Caco-2 (cell line): ENCODE measurements around the gene BAIAP3. TPM values are rescaled to one million over a fixed set of nuclear protein-coding genes. Genes with fewer than 3 reads are reported as not detected.

Source experiments
- BruUV-seq: library from RNA; stranded (reverse); fragments of 400-500 nt; replicated peaks from 2 replicates; lab custom pipeline; 2021; lab: Mats Ljungman, UMichigan
- CTCF ChIA-PET: fragments of 300-600 bp; sonication (Branson Sonifier 250); formaldehyde crosslinking; loops from one replicate; lab custom pipeline; 2022; ENCODE audit warnings: antibody characterized with exemption; lab: Charles Lee
- POLR2A ChIA-PET: fragments of 300-600 bp; sonication (Branson Sonifier 250); formaldehyde crosslinking; loops from one replicate; lab custom pipeline; 2022; ENCODE audit warnings: antibody characterized with exemption; lab: Charles Lee
- DNase-seq, 2 experiments: peaks; one replicate each; pipeline versions ENCODE4 v3.0.0 to v3.0.0-alpha.2; 2020 to 2022
- H3K27me3 ChIP-seq: replicated peaks from 2 replicates; pipeline ENCODE4 v1.6.0; 2011; ENCODE audit warnings: low read length; ENCODE audit not compliant: control insufficient read depth, insufficient read depth
- H3K36me3 ChIP-seq: 2 replicates; pipeline ENCODE4 v1.5.1; 2011; ENCODE audit warnings: low read length; ENCODE audit not compliant: control insufficient read depth, insufficient read depth
- H3K4me1 ChIP-seq: fragments of 250-450 bp; sonication (Bioruptor Pico); 2 replicates; pipeline ENCODE4 v1.5.1; 2020; ENCODE audit warnings: mild to moderate bottlenecking
- H3K4me3 ChIP-seq: 2 replicates; pipeline ENCODE4 v1.5.1; 2011; ENCODE audit warnings: low read depth, mild to moderate bottlenecking, control low read depth, low read length
- H3K9me3 ChIP-seq: fragments of 250-450 bp; sonication (Bioruptor Pico); 2 replicates; pipeline ENCODE4 v1.5.1; 2020; ENCODE audit warnings: mild to moderate bottlenecking, moderate library complexity
- H3K27ac Mint-ChIP-seq: one replicate; pipeline ENCODE4 v1.8.0; 2022; ENCODE audit warnings: mixed read lengths; ENCODE audit not compliant: unreplicated experiment
- H3K27me3 Mint-ChIP-seq: one replicate; pipeline ENCODE4 v1.8.0; 2022; ENCODE audit warnings: mixed read lengths; ENCODE audit not compliant: insufficient read depth, unreplicated experiment
- H3K36me3 Mint-ChIP-seq: one replicate; pipeline ENCODE4 v1.8.0; 2022; ENCODE audit warnings: mild to moderate bottlenecking, mixed read lengths; ENCODE audit not compliant: insufficient read depth, unreplicated experiment
- H3K4me1 Mint-ChIP-seq: one replicate; pipeline ENCODE4 v1.8.0; 2022; ENCODE audit warnings: low read depth, mixed read lengths; ENCODE audit not compliant: unreplicated experiment
- H3K4me3 Mint-ChIP-seq: one replicate; pipeline ENCODE4 v1.8.0; 2022; ENCODE audit warnings: mild to moderate bottlenecking, moderate library complexity, mixed read lengths; ENCODE audit not compliant: unreplicated experiment
- H3K9me3 Mint-ChIP-seq: one replicate; pipeline ENCODE4 v1.8.0; 2022; ENCODE audit warnings: mixed read lengths; ENCODE audit not compliant: unreplicated experiment
- intact Hi-C: fragments of 100-400 bp; cut with micrococcal nuclease; formaldehyde crosslinking; loops from one replicate; pipeline ENCODE4 v1.10.0; 2022; ENCODE audit not compliant: unreplicated experiment
- total RNA-seq: library from RNA; stranded (reverse); gene quantifications from 2 replicates; pipeline ENCODE4 v1.2.3, GENCODE V29; 2022
- TF ChIP-seq, protein P1 (sequence below), 2 experiments: fragments of 200-600 bp in 1 of 2; IDR thresholded peaks; 1 replicate in 1 of 2; 2 replicates in 1 of 2; pipeline versions ENCODE4 v1.5.1 to v1.8.0; 2011 to 2022; ENCODE audit warnings: antibody characterized with exemption in 1 of 2, control low read depth in 1 of 2, inconsistent platforms in 1 of 2, low read depth in 1 of 2, low read length in 1 of 2, mild to moderate bottlenecking in 1 of 2, moderate library complexity in 1 of 2; ENCODE audit not compliant: insufficient read depth in 1 of 2, severe bottlenecking in 1 of 2, unreplicated experiment in 1 of 2

The BAIAP3 gene
- total RNA-seq, 1 experiment from 2014 or later: 5.0 TPM

DNA sequence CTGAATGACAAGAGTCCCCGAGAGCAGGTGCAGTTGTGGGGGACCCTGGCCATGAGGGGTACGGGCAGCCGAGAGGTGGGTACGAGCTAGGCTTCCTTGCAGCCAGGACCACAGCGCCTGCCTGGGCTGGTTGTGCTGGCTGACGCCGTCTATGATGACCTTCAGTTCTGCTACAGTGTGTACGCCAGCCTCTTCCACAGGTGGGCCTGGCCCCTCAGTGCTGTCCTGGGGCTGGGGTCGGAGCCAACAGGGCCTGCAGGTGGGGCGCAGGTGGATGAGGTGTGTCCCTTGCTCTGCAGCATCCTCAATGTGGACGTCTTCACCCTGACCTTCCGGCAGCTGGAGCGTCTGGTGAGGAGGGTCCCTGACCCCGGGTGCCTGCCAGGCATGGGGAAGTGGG is 11.1 kb downstream of the BAIAP3 start:
- TF ChIP-seq, protein P1, sequence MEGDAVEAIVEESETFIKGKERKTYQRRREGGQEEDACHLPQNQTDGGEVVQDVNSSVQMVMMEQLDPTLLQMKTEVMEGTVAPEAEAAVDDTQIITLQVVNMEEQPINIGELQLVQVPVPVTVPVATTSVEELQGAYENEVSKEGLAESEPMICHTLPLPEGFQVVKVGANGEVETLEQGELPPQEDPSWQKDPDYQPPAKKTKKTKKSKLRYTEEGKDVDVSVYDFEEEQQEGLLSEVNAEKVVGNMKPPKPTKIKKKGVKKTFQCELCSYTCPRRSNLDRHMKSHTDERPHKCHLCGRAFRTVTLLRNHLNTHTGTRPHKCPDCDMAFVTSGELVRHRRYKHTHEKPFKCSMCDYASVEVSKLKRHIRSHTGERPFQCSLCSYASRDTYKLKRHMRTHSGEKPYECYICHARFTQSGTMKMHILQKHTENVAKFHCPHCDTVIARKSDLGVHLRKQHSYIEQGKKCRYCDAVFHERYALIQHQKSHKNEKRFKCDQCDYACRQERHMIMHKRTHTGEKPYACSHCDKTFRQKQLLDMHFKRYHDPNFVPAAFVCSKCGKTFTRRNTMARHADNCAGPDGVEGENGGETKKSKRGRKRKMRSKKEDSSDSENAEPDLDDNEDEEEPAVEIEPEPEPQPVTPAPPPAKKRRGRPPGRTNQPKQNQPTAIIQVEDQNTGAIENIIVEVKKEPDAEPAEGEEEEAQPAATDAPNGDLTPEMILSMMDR (IDR thresholded peaks at IDR 0.05; ENCODE audit: insufficient read depth in 1 of 2, low read depth in 1 of 2, low read length in 1 of 2, severe bottlenecking in 1 of 2, unreplicated experiment in 1 of 2): no peak
- 0 out of 2 replicates have a peak, but pooled peaks cover 3% of the 10 kb centered on the region for H3K4me1 ChIP-seq
- intact Hi-C loops: no loop called here
- Mint-ChIP-seq H3K9me3 (no peaks in the 10 kb centered on the region), H3K4me1 (peaks cover 8% of the 10 kb centered on the region), H3K36me3 (peaks cover 8% of the 10 kb centered on the region), H3K27ac (no peak overlapping the region), H3K27me3 (peaks cover 3% of the 10 kb centered on the region), H3K4me3 (no peak overlapping the region)
- ChIA-PET POLR2A (no interaction called here), CTCF (interaction anchor here (0.6 kb wide), 1 partner anchor 992 kb away, joined by 3 read pairs; the partner anchor contains the start of gene AXIN1)
- BruUV-seq: no TSS peak
- H3K27me3 ChIP-seq: no peaks in the 10 kb centered on the region
- no peaks in the 10 kb centered on the region for H3K9me3 ChIP-seq
- H3K4me3 ChIP-seq: no peak overlapping the region
- DNase-seq: no peak
- no peaks in the 10 kb centered on the region; the same call in 1 of the 2 replicates for H3K36me3 ChIP-seq

DNA sequence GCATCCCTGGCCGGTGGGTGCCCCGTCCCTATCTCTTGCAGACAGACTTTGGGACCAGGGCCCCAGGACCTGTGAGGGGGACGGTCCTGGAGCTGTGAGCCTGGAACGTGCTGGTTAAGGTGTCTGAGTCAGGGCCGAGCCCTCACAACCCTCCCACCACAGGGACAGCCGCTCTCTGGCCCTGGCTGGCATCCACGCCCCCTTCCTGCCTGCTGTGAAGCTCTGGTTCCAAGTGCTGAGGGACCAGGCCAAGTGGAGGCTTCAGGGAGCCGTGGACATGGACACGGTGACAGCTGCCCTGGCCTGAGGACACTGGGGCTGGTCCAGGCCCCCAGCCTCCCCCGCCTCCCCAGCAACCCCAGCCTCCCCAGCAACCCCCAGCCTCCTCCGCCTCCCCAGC is 11.6 kb downstream of the BAIAP3 start:
- peaks cover 8% of the 10 kb centered on the region for H3K36me3 Mint-ChIP-seq
- no peaks in the 10 kb centered on the region for H3K9me3 Mint-ChIP-seq
- CTCF ChIA-PET: no interaction called here
- peaks cover 8% of the 10 kb centered on the region for H3K4me1 Mint-ChIP-seq
- no peak overlapping the region for H3K4me3 ChIP-seq
- no peaks in the 10 kb centered on the region for H3K9me3 ChIP-seq
- no peaks in the 10 kb centered on the region; the same call in 1 of the 2 replicates for H3K36me3 ChIP-seq
- TF ChIP-seq, protein P1 (IDR thresholded peaks at IDR 0.05; ENCODE audit: insufficient read depth in 1 of 2, low read depth in 1 of 2, low read length in 1 of 2, severe bottlenecking in 1 of 2, unreplicated experiment in 1 of 2): no peak
- POLR2A ChIA-PET: no interaction called here
- no peak for DNase-seq
- H3K27me3 Mint-ChIP-seq: peaks cover 3% of the 10 kb centered on the region
- no peaks in the 10 kb centered on the region for H3K27me3 ChIP-seq
- no peak overlapping the region for H3K27ac Mint-ChIP-seq
- no peak overlapping the region for H3K4me3 Mint-ChIP-seq
- no TSS peak for BruUV-seq
- H3K4me1 ChIP-seq: 0 out of 2 replicates have a peak, but pooled peaks cover 3% of the 10 kb centered on the region
- intact Hi-C loops: no loop called here

DNA sequence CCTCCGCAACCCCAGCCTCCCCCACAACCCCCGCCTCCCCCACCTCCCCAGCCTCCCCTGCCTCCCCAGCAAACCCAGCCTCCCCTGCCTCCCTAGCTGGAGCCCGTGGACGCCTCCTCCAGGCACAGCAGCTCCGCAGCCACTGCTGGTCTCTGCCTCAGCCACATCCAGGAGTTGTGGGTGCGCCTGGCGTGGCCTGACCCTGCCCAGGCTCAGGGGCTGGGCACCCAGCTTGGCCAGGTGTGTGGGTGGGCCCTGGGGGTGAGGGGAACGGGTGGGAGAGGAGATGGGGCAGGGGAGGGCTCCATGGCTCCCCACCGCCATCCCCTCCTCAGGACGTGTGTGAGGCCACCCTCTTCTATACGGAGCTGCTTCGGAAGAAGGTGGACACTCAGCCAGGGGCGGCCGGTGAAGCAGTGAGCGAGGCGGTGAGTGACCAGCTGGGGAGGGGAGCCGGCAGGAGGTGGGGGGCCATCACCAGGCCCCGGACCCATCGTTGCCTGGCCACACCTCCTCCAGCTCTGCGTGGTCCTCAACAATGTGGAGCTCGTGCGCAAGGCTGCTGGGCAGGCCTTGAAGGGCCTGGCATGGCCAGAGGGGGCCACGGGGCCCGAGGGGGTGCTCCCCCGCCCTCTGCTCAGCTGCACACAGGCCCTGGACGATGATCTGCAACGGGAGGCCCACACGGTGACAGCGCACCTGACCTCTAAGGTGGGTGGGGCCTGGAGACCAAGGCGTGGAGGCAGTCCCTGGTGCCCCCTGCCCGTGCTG is 12.4 kb downstream of the BAIAP3 start:
- CTCF ChIA-PET: interaction anchor here (0.6 kb wide), 1 partner anchor 294 kb away, joined by 6 read pairs; no protein-coding TSS in a partner anchor
- no peaks in the 10 kb centered on the region for H3K9me3 Mint-ChIP-seq
- no peak overlapping the region for H3K27ac Mint-ChIP-seq
- Histone ChIP-seq H3K27me3 (no peaks in the 10 kb centered on the region), H3K4me3 (no peak overlapping the region), H3K9me3 (no peaks in the 10 kb centered on the region), H3K36me3 (no peaks in the 10 kb centered on the region; the same call in none of the 2 replicates), H3K4me1 (0 out of 2 replicates have a peak, but pooled peaks cover 6% of the 10 kb centered on the region)
- BruUV-seq: no TSS peak
- H3K4me3 Mint-ChIP-seq: no peak overlapping the region
- intact Hi-C loops: no loop called here
- TF ChIP-seq, protein P1 (IDR thresholded peaks at IDR 0.05; ENCODE audit: insufficient read depth in 1 of 2, low read depth in 1 of 2, low read length in 1 of 2, severe bottlenecking in 1 of 2, unreplicated experiment in 1 of 2): no peak
- H3K4me1 Mint-ChIP-seq: peaks cover 8% of the 10 kb centered on the region
- peaks cover 8% of the 10 kb centered on the region for H3K36me3 Mint-ChIP-seq
- POLR2A ChIA-PET: no interaction called here
- H3K27me3 Mint-ChIP-seq: no peaks in the 10 kb centered on the region
- no peak for DNase-seq
